HFFc6 (cell line): Measurements from ENCODE around the gene TNFAIP6. TPM values are rescaled to one million over a fixed set of nuclear protein-coding genes. Genes with fewer than 3 reads are reported as not detected.
"Not testable (repeated sequence)": the region's sequence is repeated elsewhere in the genome, so short reads cannot be mapped to it uniquely, and the experiment has no call there.

Experiments used
- DNase-seq: peaks from one replicate; pipeline ENCODE4 v3.0.0-alpha.2; 2018
- H3K27ac Mint-ChIP-seq: 2 replicates; pipeline ENCODE4 v1.8.0; 2020; ENCODE audit warnings: mild to moderate bottlenecking, mixed read lengths
- H3K27me3 Mint-ChIP-seq: 2 replicates; pipeline ENCODE4 v1.8.0; 2021; ENCODE audit warnings: mild to moderate bottlenecking, moderate library complexity, mixed read lengths; ENCODE audit not compliant: insufficient read depth
- H3K36me3 Mint-ChIP-seq: 2 replicates; pipeline ENCODE4 v1.8.0; 2021; ENCODE audit warnings: low read depth, mixed read lengths
- H3K4me1 Mint-ChIP-seq: 2 replicates; pipeline ENCODE4 v1.8.0; 2020; ENCODE audit warnings: low read depth, mixed read lengths
- H3K4me3 Mint-ChIP-seq: 2 replicates; pipeline ENCODE4 v1.8.0; 2020; ENCODE audit warnings: mild to moderate bottlenecking, moderate library complexity, mixed read lengths
- H3K9me3 Mint-ChIP-seq: 2 replicates; pipeline ENCODE4 v1.8.0; 2020; ENCODE audit warnings: mild to moderate bottlenecking, mixed read lengths
- CTCF ChIP-seq: fragments of 200-600 bp; sonication (generic); IDR thresholded peaks from 2 replicates; pipeline ENCODE4 v1.5.0; 2021; ENCODE audit warnings: antibody characterized with exemption, mild to moderate bottlenecking
- total RNA-seq, 6 experiments: library from RNA; stranded (reverse); fragmentation: NEBNext Ultra II Directional; extraction: Animal tissue kit (Norgen Biotek cat#: 25700); gene quantifications; 2 replicates in 1 of 6; 3 replicates in 5 of 6; pipeline ENCODE4 v1.2.3, GENCODE V29; 2021

The TNFAIP6 gene
- total RNA-seq, 6 experiments from 2014 or later: 0.92 to 2.4 (median 2.3) TPM

- no peak for DNase-seq
- Mint-ChIP-seq H3K4me3 (no peak overlapping the region), H3K36me3 (peaks cover 13% of the 10 kb centered on the region), H3K27ac (0 out of 2 replicates have a peak overlapping the region, but pooled peaks have one; percentile 6), H3K9me3 (peaks cover 14% of the 10 kb centered on the region), H3K4me1 (peaks cover 47% of the 10 kb centered on the region), H3K27me3 (no peaks in the 10 kb centered on the region)
- no peak for TF ChIP-seq CTCF
Measured at GRCh38 chr2:151338115-151338514, 19.3 kb upstream of the TNFAIP6 start.

- Mint-ChIP-seq H3K36me3 (peaks cover 21% of the 10 kb centered on the region), H3K9me3 (peaks cover 22% of the 10 kb centered on the region), H3K4me1 (peaks cover 5% of the 10 kb centered on the region), H3K4me3 (no peak overlapping the region), H3K27me3 (no peaks in the 10 kb centered on the region), H3K27ac (no peak overlapping the region)
- TF ChIP-seq CTCF: no peak
- no peak for DNase-seq
Measured at GRCh38 chr2:151343073-151343472, 14.3 kb upstream of the TNFAIP6 start.

- H3K4me1 Mint-ChIP-seq: not testable (repeated sequence)
- peaks cover 22% of the 10 kb centered on the region for H3K9me3 Mint-ChIP-seq
Measured at GRCh38 chr2:151344191-151344590, 13.2 kb upstream of the TNFAIP6 start.

GRCh38 chr2:151344906-151345305 lies 12.5 kb upstream of the TNFAIP6 start:
- H3K27me3 Mint-ChIP-seq: no peaks in the 10 kb centered on the region
- DNase-seq: no peak
- no peaks in the 10 kb centered on the region; the same call in 1 of the 2 replicates for H3K4me1 Mint-ChIP-seq
- no peak overlapping the region for H3K27ac Mint-ChIP-seq
- H3K4me3 Mint-ChIP-seq: no peak overlapping the region
- TF ChIP-seq CTCF: no peak
- H3K36me3 Mint-ChIP-seq: peaks cover 21% of the 10 kb centered on the region
- peaks cover 22% of the 10 kb centered on the region for H3K9me3 Mint-ChIP-seq

More at GRCh38 chr2:151344191-151344590, 13.2 kb upstream of the TNFAIP6 start:
- peak; percentile 23 for DNase-seq
- not testable (repeated sequence) for H3K27me3 Mint-ChIP-seq, H3K27ac Mint-ChIP-seq, H3K4me3 Mint-ChIP-seq
- peaks cover 21% of the 10 kb centered on the region for H3K36me3 Mint-ChIP-seq

- DNase-seq: no peak
Measured at GRCh38 chr2:151347294-151347693, 10.1 kb upstream of the TNFAIP6 start.

GRCh38 chr2:151347906-151348305 lies 9.5 kb upstream of the TNFAIP6 start:
- no peak overlapping the region for H3K4me3 Mint-ChIP-seq
- DNase-seq: no peak
- H3K4me1 Mint-ChIP-seq: no peaks in the 10 kb centered on the region; the same call in 1 of the 2 replicates
- H3K9me3 Mint-ChIP-seq: peaks cover 8% of the 10 kb centered on the region
- H3K27ac Mint-ChIP-seq: no peak overlapping the region
- no peaks in the 10 kb centered on the region for H3K27me3 Mint-ChIP-seq
- no peak for TF ChIP-seq CTCF
- peaks cover 8% of the 10 kb centered on the region for H3K36me3 Mint-ChIP-seq

More at GRCh38 chr2:151347294-151347693, 10.1 kb upstream of the TNFAIP6 start:
- no peaks in the 10 kb centered on the region; the same call in 1 of the 2 replicates for H3K4me1 Mint-ChIP-seq
- no peaks in the 10 kb centered on the region for H3K27me3 Mint-ChIP-seq
- no peak for TF ChIP-seq CTCF
- no peak overlapping the region for H3K4me3 Mint-ChIP-seq
- peaks cover 8% of the 10 kb centered on the region for H3K9me3 Mint-ChIP-seq
- H3K27ac Mint-ChIP-seq: no peak overlapping the region
- H3K36me3 Mint-ChIP-seq: peaks cover 8% of the 10 kb centered on the region
